Fibroblast of gingiva (primary cell): ENCODE measurements around the gene TRIM25.

Source experiments
- DNase-seq: peaks from one replicate; pipeline ENCODE4 v3.0.0-alpha.2; 2011; ENCODE audit warnings: low read depth

The TRIM25 gene

DNA sequence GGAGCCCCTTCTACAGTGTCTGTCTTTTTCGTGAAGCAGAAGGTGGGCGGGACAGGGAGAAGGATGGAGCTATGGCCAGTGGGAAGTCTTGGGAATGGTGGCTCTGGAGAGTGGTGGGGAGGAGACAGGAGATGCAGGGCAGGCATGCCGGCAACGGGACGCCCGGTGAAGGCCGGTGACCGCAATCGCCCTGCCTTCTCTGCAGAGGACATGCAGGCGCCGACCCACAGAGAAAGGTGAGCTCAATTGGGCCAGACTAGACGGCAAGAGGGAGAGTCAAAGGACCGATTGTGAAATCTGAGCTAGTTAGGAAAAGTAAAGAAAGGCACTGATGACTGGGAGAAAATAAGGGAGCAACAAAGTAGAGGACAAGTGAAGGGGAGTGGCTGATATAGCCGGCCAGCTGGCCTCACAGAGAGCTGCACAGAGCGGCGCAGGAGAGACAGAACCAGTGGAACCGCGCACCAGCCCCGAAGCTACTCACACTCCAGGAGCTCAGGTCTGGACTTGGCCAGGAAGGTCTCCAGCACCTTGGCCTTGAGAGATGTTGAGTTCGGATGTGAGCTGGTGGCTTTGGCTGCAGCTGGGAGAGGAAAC, 18.9 kb downstream of the TRIM25 start:
- DNase-seq = no peak

DNA sequence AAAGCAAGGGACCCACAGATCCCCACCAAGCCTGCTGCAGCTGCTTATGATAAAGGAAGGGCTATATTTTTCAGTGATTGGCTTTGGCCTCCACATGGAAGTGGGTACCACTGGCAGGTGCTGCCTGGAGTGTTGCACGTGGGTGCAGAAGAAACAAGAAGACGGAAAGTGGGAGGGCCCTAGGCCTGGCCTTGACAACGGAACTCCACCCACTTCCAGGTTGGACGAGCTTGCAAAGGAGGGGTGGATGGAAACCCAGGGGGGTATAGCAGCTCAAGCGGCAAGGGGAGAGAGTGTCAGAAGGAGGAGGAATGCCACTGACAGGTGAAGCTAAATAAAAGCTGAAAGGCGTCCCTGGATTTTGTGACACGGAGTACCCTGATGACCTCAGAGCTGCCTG, 20.3 kb downstream of the TRIM25 start:
- DNase-seq = no peak

DNA sequence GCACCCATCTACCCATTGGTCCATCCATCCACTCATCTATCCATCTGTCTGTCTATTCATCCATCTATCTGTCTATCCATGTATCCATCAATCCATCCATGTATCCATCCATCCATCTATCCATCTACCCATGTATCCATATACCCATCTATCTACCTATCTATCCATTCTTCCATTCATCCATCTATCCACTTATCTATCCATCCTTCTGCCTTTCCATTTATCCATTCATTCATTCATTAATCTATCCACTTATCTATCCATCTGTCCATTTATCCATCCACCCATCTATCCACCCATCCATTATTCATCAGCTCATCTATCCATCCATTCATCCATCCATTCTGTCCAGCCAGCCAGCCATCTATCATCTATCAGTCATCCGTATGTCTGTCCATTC, 21.5 kb downstream of the TRIM25 start:
- no peak for DNase-seq

DNA sequence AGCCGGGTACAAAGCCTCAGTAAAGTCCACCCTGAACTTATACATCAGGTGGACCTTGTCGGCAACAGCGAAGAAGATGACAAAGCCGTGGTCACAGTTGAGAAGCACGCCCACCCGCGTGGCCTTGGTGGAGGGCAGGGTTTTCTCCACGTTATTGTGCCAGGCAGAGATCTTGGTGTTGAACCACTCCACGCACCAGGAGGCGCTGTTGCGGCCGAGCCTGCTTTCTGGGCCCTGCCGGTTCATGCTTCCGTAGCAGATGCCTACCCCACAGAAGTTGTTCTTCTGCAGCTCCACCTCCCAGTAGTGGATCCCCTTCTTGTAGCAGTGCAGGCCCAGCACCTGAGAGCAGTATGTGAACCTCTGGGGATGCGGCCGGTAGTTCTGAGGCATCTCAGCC, 22.1 kb downstream of the TRIM25 start:
- DNase-seq = no peak

DNA sequence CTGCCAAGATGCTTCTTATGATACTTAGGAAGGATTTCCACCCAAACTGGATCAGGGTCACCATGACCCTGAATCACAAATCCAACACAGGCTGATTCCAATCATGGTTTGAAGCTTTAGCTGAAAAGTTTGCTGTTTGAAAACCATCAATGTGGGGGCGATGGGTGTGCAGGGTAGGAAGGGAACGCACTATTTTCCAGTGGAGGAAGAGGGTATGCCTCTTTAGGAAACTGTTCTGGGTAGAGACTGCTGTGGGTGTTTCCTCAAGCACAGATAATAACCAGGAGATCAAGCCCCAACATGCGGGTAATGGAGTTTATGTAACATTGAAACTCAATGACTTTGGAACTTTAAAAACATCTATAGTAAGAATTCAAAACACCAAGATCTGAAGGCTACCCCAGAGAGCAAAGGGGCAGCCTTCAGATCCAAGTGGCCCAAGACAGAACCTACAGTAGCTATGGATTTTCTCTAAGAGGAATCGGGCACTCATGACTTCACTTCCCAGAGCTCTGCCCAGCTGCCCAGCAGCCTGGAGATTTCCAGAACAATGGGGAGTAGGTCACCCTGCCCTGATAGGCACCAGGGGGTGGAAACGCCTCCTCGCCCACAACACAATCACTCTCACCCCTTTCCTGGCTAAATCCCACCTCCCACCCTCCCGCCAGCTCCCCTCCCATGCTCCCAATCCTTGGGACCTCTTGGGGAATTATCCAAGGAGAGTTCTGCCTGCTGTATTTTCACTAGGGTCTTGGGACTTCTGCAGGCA, 22.8 kb downstream of the TRIM25 start:
- DNase-seq = no peak

DNA sequence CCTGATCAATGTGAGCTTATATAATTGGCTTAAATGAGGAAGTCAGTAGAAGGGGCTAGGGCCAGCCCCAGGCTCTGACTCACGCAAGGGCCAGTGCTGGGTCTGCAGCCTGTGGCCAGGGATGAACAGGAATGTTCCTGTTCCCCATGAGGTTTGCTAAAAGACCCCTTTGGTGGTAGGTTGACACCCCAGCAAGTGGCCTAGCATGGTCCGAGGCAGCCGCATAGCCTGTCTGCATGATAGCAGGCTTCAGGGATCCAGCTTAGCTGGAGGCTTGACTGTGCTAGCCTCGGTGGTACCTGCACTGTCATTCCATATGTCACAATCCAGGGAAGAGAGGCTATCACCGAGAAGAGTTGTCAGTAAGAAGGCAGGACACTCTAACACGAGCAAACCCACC, 23.5 kb downstream of the TRIM25 start:
- DNase-seq = no peak

DNA sequence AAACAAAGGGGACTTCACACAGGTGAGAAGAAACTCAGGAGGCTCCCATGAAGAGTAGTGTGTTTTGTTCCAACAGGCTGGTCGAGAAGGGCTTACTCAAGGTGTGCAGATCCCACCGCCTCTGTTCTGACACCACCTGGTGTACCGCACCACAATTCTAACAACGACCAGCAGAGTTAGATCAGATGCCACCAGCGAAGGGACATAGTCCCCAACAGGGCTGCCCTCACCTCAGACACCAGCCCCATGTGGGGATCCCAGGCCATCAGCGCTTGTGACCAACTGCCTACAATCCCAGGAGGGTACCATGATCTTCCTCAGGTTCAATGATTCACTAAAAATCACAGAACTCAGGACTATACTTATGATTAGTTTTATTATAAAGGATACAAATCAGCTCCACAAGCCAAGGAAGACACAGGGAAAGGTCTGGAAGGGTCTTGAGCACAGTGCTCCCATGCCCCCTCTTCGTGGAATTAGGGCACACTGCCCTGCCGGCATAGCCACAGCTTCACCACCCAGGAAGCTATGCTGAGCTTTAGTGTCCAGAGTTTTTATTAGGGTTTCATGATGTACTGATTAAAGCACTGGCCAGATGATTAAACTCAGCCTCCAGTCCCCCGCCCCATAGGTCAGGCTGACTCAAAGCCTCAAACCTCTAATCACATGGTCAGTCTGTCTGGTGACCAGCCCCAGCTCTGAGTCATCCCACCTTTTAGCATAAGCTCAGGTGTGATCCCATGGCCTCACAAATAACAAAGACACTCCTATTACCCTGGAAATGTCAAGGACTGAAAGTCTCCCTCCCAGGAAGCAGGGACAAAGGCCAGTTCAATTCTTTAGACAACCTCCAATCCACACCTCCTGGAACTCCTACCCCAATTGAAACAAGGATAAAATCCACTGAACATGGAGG, 26.0 kb downstream of the TRIM25 start:
- DNase-seq = no peak

DNA sequence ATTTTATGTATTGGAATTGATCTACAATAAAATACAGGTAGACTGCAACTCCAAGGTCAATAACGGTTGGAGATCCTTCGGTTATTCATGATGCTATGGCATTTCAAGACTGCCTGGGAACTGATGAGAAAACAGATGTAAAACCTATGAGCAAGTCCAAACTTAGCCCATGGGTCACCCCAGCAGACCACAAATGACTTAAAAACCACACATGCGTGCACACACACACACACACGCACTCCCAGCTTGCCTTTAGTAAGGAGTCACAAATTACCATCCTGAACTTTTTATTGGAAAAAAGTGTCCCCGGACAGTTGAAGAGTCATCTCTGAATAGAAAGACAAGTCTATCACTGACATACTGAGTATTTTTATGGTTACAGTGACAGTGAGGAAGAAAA, 26.7 kb downstream of the TRIM25 start:
- no peak for DNase-seq

DNA sequence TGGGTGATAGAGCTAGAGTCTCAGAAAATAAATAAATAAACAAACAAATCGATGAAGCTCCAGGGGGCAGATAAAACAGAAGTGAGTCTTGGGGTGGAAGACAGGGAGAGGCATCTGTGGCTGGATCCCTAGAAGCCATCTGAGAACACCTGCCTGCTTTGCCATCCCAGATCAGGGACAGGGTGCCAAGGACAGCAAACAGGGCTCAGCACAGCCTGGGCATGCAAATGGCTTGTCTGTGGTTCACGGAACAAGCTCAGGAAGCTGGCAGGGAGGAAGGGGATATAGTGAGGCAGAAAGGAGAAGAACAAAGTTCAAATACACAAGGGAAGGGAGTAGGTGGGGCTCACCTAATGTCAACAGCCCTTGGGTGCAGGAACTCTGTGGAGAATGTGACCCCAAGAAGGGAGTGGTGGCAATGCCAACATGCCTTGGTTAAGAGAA, 27.5 kb downstream of the TRIM25 start:
- DNase-seq = no peak

DNA sequence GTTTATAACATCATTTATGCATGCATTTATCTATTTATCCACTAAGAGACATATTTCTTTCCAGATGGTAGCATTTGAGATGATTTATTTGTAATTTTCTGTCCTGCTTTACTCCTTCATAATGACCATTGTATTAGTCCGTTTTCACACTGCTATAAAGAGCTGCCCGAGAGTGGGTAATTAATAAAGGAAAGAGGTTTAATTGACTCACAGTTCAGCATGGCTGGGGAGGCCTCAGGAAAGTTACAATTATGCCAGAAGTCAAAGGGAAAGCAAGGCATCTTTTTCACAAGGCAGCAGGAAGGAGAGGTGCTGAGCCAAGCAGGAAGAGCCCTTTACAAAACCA, 28.6 kb downstream of the TRIM25 start:
- no peak for DNase-seq

DNA sequence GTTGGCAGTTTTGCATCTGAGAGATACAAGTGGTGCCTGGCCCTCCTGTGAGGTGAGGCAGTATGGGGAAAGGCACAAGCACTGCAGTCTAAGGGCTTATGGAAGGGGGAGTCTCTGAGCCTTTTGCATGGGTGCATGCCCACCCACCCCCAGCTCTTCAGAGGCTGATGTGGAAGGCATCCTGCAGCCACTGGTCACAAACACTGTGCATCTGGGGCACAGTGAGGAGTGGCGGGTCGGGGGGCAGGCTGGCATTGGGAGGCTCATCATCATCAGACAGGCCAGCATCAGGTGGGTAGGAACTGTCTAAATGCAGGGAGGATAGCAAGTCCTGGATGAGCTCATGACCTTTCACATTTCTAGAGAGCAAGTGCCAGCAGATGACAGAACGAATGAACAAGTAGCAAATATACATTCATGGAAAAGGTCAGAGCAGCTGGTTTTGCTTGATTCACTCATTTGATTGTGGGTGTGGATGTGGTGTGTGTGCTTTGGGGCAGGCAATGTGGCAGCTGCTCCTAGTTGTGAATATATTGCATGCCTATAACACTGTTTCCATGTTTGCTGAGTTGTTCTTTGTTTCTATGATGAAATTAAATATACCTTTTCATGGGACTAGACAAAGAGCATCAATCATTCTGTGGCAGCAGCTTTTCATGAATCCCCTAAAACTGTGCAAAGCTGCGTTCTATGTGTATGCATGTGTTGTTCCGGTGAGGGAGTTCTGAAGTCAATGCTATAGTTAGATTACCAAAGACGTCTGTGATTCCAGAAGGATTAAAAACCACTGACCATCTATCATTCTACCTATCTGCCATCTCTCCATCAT, 29.2 kb downstream of the TRIM25 start:
- no peak for DNase-seq

DNA sequence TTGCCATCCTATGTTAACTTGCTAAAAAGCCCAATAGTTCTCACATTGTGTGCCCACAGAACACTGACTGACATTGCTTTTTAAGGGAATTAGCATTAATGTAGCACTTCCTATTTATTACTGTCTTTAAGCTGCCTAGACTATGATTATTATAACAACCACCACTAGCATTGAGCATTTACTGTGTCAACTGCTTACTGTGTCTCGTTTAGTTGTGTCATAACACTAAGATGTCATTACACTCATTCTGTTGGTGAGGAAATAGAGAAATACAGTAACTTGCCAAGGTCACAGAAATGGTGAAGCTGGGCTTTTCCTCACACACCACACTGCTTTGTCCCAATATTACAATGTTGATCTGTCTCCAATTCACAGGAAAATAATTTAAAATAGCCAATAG, 30.2 kb downstream of the TRIM25 start:
- DNase-seq = no peak

DNA sequence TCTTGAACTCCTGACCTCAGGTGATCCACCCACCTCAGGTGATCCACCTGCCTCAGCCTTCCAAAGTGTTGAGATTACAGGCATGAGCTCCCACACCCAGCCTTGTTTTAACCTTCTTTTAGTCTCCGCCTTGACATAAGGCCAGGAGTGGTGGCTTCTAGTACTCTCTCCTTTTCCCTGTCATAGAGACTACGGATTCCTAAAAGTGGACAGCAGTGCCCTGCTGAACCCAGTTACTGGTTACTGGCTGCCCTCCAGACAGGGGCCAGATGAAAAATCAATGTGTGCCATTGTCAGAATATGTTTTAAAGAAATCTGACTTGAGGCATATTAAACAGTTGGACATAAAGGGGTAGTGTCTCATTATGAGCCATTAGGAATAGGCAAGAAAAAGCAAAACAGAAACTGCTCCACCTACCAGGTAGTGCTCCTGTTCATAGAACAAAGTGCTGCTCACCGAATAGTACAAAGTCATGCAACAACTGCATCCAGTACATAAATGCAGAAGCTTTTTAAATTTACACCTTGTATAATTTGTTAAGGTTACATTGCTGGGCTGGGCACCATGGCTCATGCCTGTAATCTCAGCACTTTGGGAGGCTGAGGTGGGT, 32.1 kb downstream of the TRIM25 start:
- DNase-seq = no peak

DNA sequence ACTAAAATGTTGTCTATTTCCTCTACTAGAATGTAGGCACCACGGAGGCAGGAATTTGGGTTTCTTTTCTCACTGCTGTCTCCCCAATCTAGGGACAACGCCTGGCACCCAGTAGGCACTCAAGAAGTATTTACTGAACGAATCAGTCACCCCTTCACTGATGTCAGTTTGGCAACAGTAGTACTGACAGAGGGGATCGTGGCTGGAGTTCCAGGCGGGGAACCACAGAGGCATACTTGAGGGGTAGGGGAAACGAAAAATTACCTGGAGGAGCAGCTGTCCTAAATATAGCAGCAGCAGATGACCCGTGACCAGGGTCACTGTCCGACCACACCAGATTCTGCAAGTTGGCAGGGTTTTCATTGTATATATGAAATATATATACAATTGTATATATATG, 33.3 kb downstream of the TRIM25 start:
- DNase-seq = no peak

DNA sequence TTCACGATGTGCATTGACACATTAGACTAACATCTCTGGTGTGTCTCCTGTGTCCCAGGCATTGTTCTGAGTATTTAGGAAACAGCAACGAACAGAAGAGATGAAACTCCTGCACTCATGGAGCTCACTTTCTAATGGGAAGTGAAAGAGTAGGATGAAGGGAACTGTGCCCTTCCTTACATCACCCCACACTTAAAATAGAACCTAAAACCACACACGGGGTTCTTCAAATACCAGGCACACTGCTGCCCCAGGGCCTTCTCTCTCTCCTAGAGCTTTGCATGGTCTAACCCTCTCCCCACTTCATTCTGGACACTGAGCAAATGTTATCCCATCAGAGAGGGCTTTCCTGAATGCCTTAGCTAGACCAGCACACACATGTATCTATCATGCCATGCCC, 33.7 kb downstream of the TRIM25 start:
- no peak for DNase-seq

DNA sequence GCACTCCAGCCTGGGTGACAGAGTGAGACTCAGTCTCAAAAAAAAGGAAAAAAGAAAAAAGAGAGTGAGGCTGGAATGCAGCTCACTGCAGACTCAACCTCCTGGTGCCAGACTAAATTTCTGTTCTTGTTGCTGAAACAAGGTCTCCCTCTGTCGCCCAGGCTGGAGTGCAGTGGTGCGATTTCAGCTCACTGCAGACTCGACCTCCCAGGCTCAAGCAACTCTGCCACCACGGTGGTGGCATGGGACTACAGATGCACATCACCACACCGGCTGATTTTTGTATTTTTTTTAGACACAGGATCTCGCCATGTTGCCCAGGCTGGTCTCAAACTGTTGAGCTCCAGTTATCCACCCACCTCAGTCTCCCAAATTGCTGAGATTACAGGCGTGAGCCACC, 34.6 kb downstream of the TRIM25 start:
- no peak for DNase-seq

DNA sequence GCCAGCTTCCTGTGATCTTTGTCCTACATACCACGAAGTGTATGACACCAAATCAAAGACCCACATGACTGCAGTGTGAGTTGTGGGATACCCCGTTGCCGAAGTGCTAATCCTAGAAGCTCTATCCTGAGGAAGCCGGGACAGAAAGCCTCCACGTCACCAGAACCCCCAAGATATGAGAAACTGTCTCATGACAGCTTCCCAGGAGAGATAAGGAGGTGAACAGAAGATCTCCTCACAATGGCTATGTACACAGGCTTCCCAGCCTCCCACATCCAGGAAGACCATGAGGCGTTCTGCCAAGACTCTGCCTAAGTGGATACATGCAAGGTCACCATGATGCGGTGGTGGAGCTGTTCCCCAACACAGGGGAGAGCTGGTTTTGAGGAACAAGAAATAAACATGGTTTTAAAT, 37.1 kb downstream of the TRIM25 start:
- DNase-seq = no peak

DNA sequence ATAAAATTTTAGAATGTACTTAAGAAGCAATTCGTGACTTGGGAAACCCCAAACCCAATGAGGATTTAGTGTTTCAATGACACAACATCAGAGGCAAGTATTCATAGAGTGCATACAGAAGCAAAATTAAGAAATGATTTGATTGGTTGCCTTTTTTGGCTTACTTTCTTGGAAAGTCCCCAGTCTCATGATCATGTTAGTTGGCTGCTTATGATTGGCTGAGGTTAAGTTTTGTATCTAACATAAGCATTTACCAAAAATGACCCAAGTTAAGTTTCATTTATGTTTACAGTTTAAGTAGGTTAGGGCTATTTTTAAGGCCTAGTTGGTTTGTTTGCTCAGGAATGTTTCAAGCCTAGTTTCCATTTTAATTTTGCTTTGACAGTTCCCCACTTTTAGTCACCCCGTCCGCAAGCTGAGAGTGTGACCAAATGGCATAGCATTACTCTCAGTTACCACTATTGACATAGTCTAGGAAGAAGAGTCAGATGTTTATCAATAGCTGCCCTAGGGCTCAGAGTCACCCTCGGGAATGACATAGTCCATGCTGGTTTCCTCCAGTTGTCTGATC, 43.7 kb downstream of the TRIM25 start:
- no peak for DNase-seq

DNA sequence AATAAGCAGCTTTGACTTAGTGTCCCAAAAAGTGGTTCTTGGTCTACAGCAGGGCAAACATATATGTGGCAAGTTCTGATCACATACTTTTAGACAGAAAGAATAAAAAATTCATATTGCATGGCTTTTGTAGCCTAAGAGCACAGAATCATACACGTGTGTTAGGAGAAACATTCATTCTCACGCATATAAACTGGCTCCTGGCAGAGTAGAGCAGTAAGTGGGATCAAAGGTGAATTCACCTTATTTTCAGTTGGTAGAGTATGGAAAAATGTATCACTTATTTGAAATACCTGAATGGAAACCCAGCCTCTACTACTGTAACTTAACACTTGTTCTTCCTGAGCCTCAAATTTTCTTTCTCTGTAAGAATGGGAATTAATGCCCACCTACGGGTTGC, 45.1 kb downstream of the TRIM25 start:
- DNase-seq = no peak

DNA sequence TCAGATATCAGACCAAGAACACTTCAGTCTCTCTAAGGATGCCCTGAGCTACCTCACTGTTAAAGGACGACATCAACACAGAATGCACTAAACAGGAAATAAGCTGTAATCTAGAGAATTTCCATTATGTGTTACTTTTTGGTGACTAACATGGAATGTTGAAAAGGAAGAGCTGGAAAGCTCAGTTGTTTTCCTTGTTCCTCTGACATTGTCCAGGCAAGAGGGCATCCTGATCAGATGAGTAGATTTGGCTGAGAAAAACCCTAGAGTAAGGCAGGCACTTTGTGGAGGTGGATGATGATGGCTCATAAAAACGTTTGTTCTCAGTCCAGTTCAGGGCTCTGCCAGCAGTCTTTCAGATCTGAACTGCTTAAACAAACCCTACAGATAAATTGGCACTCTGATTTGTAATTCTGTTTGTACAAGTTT, 45.9 kb downstream of the TRIM25 start:
- DNase-seq = no peak

DNA sequence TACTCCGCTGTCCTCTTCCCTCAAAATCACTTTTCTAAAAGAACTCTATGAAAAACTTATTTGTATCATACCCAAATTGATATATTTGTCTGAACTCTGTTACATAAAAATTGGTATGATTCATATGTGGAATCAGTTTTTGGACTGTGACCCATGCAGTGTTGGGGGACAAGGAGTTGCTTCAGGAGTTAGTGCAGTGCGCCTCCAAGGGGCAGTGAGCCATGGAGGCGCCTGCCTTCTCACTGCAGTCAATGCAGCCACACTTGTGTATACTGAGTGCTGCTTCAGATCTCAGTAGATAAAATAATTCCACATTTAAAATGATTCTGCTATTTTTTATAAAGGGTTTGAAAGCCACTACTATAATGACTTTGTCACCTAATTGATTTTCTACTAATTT, 47.4 kb downstream of the TRIM25 start:
- DNase-seq = no peak
